Spinal cord (tissue), 10 donors: Measurements from ENCODE around the gene TSC22D2. TPM values are rescaled to one million over a fixed set of nuclear protein-coding genes. Genes with fewer than 3 reads are reported as not detected.
A peak's percentile ranks its signal among the peaks of the same experiment; 100 is the strongest.

Experiments used
- DNase-seq, 6 donors: peaks; one replicate each; pipeline versions ENCODE4 v3.0.0 to v3.0.0-alpha.2; 2013 to 2015; ENCODE audit warnings: low spot score in 6 of 6, low read depth in 4 of 6
- H3K27ac ChIP-seq: one replicate; pipeline ENCODE4 v1.5.1; 2013; ENCODE audit warnings: low read depth, low read length, control low read depth
- H3K27me3 ChIP-seq: one replicate; pipeline ENCODE4 v1.6.1; 2013; ENCODE audit warnings: low read length; ENCODE audit not compliant: control insufficient read depth, insufficient read depth
- H3K36me3 ChIP-seq: one replicate; pipeline ENCODE4 v1.6.1; 2013; ENCODE audit warnings: low read length; ENCODE audit not compliant: control insufficient read depth, insufficient read depth
- H3K4me1 ChIP-seq: one replicate; pipeline ENCODE4 v1.6.1; 2013; ENCODE audit warnings: low read length; ENCODE audit not compliant: control insufficient read depth, insufficient read depth
- H3K4me3 ChIP-seq: one replicate; pipeline ENCODE4 v1.5.1; 2013; ENCODE audit warnings: low read depth, low read length, control low read depth
- H3K9me3 ChIP-seq: one replicate; pipeline ENCODE4 v1.6.1; 2013; ENCODE audit warnings: low read length; ENCODE audit not compliant: control insufficient read depth, insufficient read depth
- WGBS: methylation state at CpG from one replicate; pipeline ENCODE4 v1.1.5; 2013; ENCODE audit warnings: missing lambda C conversion rate; ENCODE audit not compliant: insufficient coverage; 5-methylcytosine and 5-hydroxymethylcytosine counted together
- polyA plus RNA-seq, 2 donors: library from polyadenylated mRNA; unstranded; fragments of 120-200 nt; gene quantifications; one replicate each; pipeline ENCODE4 v1.2.1, GENCODE V29; 2013; ENCODE audit not compliant: insufficient read length in 2 of 2
- total RNA-seq, 2 donors: library from RNA; depleted of rRNA in 1 of 2; stranded (reverse); fragments of 120-200 nt in 1 of 2; fragments of >200 nt in 1 of 2; gene quantifications; one replicate each; pipeline versions ENCODE4 v1.2.3 to v1.2.4, GENCODE V29; 2013 to 2014
- donor health status: healthy.

Gene TSC22D2
- total and polyA plus RNA-seq, 4 donors, result 16.8 to 35.5 (median 34.5) TPM

DNA sequence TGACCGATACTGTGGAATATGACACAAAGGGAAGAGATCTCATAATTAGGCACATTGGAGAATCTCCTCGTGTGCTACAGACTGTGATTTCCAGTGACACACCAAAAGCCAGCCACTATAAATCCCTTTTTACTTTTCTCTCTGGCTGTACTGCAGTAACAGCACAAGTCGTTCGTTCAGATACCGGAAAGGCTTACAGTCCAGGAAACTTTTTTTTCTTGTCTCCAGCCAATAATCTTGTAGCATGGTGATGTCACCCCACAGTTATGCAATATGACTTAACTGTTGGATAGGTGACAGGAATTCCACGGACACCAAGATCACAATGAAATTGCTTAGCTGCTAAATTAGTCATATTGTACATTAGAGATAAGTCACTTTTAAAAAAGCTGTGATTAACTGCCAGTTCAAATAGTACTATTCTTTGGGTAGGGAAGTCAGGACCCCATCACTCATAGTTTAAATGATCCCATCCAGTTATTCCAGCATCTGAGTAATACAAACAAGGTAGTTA lies 36.3 kb upstream of the TSC22D2 start:
- H3K4me1 ChIP-seq, result no peaks in the 10 kb centered on the region
- no peaks in the 10 kb centered on the region for H3K9me3 ChIP-seq
- peak in 4 of 6 donors; percentile 64 to 88 (median 74) for DNase-seq
- H3K36me3 ChIP-seq, result no peaks in the 10 kb centered on the region
- peak overlapping the region; percentile 37 for H3K4me3 ChIP-seq
- H3K27ac ChIP-seq, result peak overlapping the region; percentile 86
- H3K27me3 ChIP-seq, result no peaks in the 10 kb centered on the region
- no CpG with 5 or more reads among the region's 6 CpGs for WGBS

DNA sequence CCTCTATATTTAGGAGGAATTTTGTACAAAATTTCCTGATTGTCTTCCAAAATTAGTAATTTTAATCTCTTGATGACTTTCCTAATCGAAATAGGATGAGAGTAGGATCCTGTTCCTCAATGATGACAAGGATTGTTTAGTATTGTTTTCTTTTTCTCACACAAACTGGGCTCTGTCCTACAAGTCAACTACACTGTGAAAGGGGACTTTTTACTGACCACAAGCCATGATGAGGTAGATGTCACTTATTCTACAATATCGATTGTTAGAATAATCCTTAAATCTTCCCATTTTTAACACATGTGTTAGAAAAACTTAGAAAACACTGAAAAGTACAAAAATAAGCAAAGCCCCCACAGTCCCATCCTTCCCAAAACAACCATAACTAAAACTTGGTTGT lies 35.8 kb upstream of the TSC22D2 start:
- H3K36me3 ChIP-seq, result no peaks in the 10 kb centered on the region
- DNase-seq, result no peak
- H3K27ac ChIP-seq, result peak overlapping the region; percentile 86
- H3K9me3 ChIP-seq, result no peaks in the 10 kb centered on the region
- no peaks in the 10 kb centered on the region for H3K4me1 ChIP-seq
- H3K27me3 ChIP-seq, result no peaks in the 10 kb centered on the region
- H3K4me3 ChIP-seq, result no peak overlapping the region
- no CpG with 5 or more reads among the region's 2 CpGs for WGBS

DNA sequence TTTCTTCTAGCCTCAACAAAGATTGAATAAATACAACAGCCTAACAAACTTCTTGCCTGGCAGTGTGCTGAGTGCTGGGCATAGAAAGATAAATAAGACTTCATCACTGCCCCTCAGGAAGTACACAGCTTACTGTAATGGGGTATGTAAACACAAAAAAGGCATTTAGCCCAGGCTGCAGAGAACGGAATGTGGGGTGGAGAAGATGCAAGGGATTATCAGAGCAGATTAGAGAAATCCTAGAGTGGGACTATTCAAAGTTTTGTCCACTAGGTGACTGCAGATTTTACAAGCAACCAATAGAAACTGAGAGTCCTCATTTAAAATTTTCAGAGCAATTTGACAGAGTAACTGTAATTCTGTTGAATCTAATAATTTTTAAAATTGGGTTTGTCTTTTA lies 35.4 kb upstream of the TSC22D2 start:
- H3K27me3 ChIP-seq, result no peaks in the 10 kb centered on the region
- 60% methylated on average over 1 of the region's 1 CpG for WGBS
- no peak for DNase-seq
- no peak overlapping the region for H3K4me3 ChIP-seq
- no peaks in the 10 kb centered on the region for H3K9me3 ChIP-seq
- peak overlapping the region; percentile 86 for H3K27ac ChIP-seq
- no peaks in the 10 kb centered on the region for H3K36me3 ChIP-seq
- H3K4me1 ChIP-seq, result no peaks in the 10 kb centered on the region

DNA sequence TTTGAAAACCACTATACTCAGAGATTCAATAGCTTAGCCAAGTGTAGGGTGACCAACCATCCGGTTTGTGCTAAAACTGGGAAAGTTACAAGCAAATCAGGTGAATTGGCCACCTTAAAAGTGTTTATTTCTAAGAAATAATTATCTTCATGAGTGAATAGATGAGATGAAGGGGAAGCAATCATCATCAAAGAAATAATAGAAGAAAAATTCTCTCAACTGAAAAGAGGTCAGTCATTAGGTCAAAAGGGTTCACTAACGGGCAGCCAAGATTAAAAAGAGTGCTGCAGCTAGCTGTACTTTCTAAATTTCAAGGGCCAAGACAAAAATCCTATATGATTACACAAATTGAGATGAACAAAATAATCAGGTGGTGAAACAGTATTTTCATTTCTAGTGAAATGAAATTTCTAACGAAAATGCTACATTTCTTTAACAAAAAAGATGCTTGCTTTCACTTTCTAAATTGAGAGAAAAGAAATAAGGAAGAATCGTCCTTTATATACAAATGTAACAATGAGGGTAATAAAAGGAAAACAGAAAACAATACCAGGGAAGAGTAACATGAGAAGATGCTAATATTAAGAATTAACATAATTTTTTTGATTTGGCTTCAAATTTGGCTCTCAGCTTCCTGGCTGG lies 34.7 kb upstream of the TSC22D2 start:
- no peaks in the 10 kb centered on the region for H3K9me3 ChIP-seq
- WGBS, result no CpG with 5 or more reads among the region's 4 CpGs
- H3K36me3 ChIP-seq, result no peaks in the 10 kb centered on the region
- no peaks in the 10 kb centered on the region for H3K27me3 ChIP-seq
- no peak overlapping the region for H3K27ac ChIP-seq
- no peak for DNase-seq
- H3K4me3 ChIP-seq, result no peak overlapping the region
- no peaks in the 10 kb centered on the region for H3K4me1 ChIP-seq

DNA sequence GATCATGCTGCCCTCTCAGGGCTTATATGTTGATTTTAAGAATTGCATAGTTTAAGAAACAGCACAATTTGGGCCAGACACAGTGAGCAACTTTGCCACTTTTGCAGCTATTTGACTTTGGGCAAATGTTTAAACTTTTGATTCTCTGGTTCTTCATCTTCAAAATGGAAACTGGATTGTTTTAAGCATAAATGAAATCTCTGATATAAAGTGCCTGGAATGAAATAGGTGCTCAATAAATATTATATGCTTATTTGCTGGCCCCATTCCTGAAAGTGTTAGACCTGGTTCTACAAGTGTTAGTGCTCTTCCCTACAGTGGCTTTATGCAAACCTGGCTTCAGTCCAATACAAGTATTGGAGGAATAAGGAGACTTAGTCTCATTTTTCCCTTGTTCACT lies 33.1 kb upstream of the TSC22D2 start:
- no peak overlapping the region for H3K4me3 ChIP-seq
- H3K27me3 ChIP-seq, result no peaks in the 10 kb centered on the region
- H3K9me3 ChIP-seq, result no peaks in the 10 kb centered on the region
- H3K36me3 ChIP-seq, result no peaks in the 10 kb centered on the region
- DNase-seq, result no peak
- H3K27ac ChIP-seq, result no peak overlapping the region
- H3K4me1 ChIP-seq, result no peaks in the 10 kb centered on the region

DNA sequence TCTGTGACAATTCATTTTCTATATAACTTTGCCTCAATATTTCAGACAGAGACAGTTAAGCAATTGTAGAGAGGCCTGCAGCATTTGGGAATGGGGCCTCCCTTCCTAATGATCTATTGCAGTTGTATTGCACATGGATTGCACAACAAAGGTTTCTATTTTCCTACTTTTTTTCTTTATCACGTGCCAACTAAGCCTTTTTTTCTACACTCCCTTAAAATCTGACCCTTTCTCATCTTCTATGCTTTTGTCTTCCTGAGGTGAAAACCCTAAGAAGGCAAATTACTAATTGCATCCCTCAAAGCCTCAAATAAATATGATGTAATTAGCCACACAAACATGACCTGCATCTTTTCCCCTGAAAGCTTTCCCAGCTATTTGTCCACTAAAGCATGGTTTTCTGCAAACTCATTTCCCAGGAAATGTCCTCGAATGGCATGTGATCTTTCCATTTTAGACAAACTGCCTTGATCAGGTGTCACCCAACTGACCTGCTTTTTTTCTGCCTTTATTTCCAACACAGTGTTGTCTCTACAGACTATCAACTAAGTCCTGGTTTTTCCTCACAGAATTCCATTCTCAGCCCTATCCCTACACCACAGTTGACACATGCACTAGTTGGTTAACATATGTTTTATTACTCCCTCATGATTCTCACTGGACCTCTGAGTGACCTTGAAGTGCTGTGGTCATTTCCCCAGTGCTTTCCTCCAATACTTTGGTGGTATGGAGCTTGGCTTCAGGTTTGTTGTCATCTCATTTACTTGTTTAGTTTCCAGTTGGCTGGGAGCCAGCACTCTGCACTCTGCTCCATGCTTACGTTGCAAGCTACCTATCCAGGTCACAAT lies 31.9 kb upstream of the TSC22D2 start:
- Histone ChIP-seq H3K36me3 (no peaks in the 10 kb centered on the region), H3K4me3 (no peak overlapping the region), H3K27me3 (no peaks in the 10 kb centered on the region), H3K27ac (peak overlapping the region; percentile 38), H3K9me3 (no peaks in the 10 kb centered on the region), H3K4me1 (no peaks in the 10 kb centered on the region)
- WGBS, result 59% methylated on average over 2 of the region's 3 CpGs
- DNase-seq, result no peak

DNA sequence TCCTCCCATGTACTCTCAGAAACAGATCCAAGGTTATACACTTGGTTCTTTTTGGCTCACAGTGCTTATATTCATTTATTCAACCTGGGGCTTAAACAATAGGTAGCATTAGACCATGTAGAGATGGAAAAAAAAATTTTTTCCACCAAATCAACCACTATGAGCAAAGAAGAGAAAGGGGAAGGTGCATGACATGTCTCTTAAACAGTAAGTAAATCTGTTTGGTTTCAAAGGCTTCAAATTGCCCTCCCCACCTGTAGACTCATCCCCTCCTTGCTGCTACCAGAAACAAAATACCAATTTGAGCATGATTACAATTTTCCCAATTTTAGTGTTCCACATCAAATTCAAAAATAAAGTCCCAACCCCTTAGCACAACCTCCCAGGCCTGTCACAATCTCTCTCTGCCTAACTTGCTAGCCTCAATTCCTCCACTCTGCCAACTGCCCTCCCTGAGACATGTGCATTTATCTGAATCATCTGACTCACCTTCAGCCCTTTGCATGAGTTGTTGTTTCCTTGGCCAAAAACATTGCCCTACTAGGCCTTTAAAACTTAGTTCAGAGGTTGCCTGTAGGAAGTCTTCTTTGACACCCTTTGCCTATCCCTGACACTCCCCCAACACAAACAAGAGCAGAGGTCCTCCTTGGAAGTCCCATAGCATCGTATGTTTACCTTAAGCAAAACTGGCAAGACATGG lies 30.3 kb upstream of the TSC22D2 start:
- Histone ChIP-seq H3K4me3 (no peak overlapping the region), H3K27me3 (no peaks in the 10 kb centered on the region), H3K4me1 (no peaks in the 10 kb centered on the region), H3K36me3 (no peaks in the 10 kb centered on the region), H3K27ac (no peak overlapping the region), H3K9me3 (no peaks in the 10 kb centered on the region)
- 100% methylated on average over 1 of the region's 1 CpG for WGBS
- DNase-seq, result no peak

DNA sequence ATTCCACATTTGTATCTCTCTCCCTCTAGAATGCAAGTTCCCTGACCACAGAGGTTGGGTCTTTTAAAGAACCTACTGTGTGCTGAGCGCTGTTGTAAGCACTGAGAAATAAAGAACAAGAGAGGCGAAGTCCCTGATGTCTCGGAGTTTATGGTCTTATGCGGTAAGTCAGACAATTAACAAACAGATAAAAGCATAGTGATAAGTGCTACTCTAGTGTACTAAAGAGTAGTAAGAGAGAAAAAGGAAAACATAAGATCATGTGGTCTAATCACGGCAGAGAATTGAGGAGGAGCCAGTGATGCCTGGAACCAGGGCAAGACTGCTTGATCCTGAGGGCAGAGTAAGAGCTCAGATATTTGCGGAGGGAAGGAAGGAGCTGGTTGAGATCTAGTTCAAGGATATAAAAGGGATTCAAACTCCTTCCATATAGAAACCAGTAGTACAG lies 29.8 kb upstream of the TSC22D2 start:
- no peaks in the 10 kb centered on the region for H3K9me3 ChIP-seq
- no peaks in the 10 kb centered on the region for H3K27me3 ChIP-seq
- no peak overlapping the region for H3K27ac ChIP-seq
- DNase-seq, result no peak
- 100% methylated on average over 1 of the region's 6 CpGs for WGBS
- H3K4me1 ChIP-seq, result no peaks in the 10 kb centered on the region
- H3K4me3 ChIP-seq, result no peak overlapping the region
- H3K36me3 ChIP-seq, result no peaks in the 10 kb centered on the region

DNA sequence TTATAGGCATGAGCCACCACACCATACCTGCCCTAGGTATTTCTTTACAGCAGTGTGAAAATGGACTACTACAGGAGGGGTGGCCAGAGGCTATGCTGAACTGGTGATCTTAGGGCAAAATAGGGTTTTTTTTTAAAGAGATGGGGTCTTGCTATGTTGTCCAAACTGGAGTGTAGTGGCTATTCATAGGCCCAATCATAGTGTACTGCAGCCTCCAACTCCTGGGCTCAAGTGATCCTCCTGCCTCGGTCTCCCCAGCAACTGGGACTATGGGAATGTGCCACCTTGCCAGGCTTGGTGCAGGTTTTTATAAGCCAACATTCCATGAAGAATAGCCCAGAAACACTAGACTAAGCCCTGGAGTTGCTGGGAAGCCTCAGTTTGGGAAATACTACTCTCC lies 28.6 kb upstream of the TSC22D2 start:
- H3K4me3 ChIP-seq, result no peak overlapping the region
- no peaks in the 10 kb centered on the region for H3K36me3 ChIP-seq
- no peak overlapping the region for H3K27ac ChIP-seq
- no peaks in the 10 kb centered on the region for H3K27me3 ChIP-seq
- no peak for DNase-seq
- no peaks in the 10 kb centered on the region for H3K9me3 ChIP-seq
- WGBS, result no CpG with 5 or more reads among the region's 1 CpG
- no peaks in the 10 kb centered on the region for H3K4me1 ChIP-seq
